MM.1S (cell line): ENCODE data around the gene TEX101.

Source experiments
- DNase-seq: peaks from one replicate; pipeline ENCODE4 v3.0.0-alpha.2; 2015
- H2AFZ ChIP-seq: fragments of 300-600 bp; sonication (generic); 2 replicates; pipeline ENCODE4 v1.6.0; 2016; ENCODE audit warnings: antibody characterized with exemption, low read length
- H3F3A ChIP-seq: fragments of 300-600 bp; sonication (generic); 2 replicates; pipeline ENCODE4 v1.6.1; 2016; ENCODE audit warnings: mild to moderate bottlenecking, antibody characterized with exemption, low read length, moderate library complexity, mixed read lengths; ENCODE audit not compliant: insufficient read depth
- H3K27ac ChIP-seq: fragments of 300-600 bp; sonication (generic); 2 replicates; pipeline ENCODE4 v1.5.1; 2016; ENCODE audit warnings: mild to moderate bottlenecking, low read length
- H3K27me3 ChIP-seq: fragments of 300-600 bp; sonication (generic); replicated peaks from 2 replicates; pipeline ENCODE4 v1.6.0; 2016; ENCODE audit warnings: low read length; ENCODE audit not compliant: insufficient read depth
- H3K36me3 ChIP-seq: fragments of 300-600 bp; sonication (generic); replicated peaks from 2 replicates; pipeline ENCODE4 v1.6.1; 2016; ENCODE audit warnings: mild to moderate bottlenecking, low read length, mixed read lengths; ENCODE audit not compliant: insufficient read depth
- H3K4me1 ChIP-seq: fragments of 300-600 bp; sonication (generic); 2 replicates; pipeline ENCODE4 v1.6.1; 2016; ENCODE audit warnings: low read length, mixed read lengths
- H3K4me2 ChIP-seq: fragments of 300-600 bp; sonication (generic); 2 replicates; pipeline ENCODE4 v1.6.0; 2016; ENCODE audit warnings: low read depth, low read length
- H3K4me3 ChIP-seq: fragments of 300-600 bp; sonication (generic); 2 replicates; pipeline ENCODE4 v1.5.1; 2016; ENCODE audit warnings: low read length, mixed read lengths
- H3K79me2 ChIP-seq: fragments of 300-600 bp; sonication (generic); 2 replicates; pipeline ENCODE4 v1.6.1; 2016; ENCODE audit warnings: mixed run types, low read length, mixed read lengths
- H3K9ac ChIP-seq: fragments of 300-600 bp; sonication (generic); 2 replicates; pipeline ENCODE4 v1.6.1; 2016; ENCODE audit warnings: low read length, mixed read lengths
- H3K9me2 ChIP-seq: fragments of 300-600 bp; sonication (generic); replicated peaks from 2 replicates; pipeline ENCODE4 v1.6.1; 2016; ENCODE audit warnings: mild to moderate bottlenecking, low read length, mixed read lengths; ENCODE audit not compliant: insufficient read depth
- H3K9me3 ChIP-seq: fragments of 300-600 bp; sonication (generic); replicated peaks from 2 replicates; pipeline ENCODE4 v1.6.1; 2016; ENCODE audit warnings: mild to moderate bottlenecking, low read length, mixed read lengths; ENCODE audit not compliant: insufficient read depth
- H4K20me1 ChIP-seq: fragments of 300-600 bp; sonication (generic); 2 replicates; pipeline ENCODE4 v1.6.1; 2016; ENCODE audit warnings: mild to moderate bottlenecking, low read length, moderate library complexity, mixed read lengths; ENCODE audit not compliant: insufficient read depth
- CTCF ChIP-seq: fragments of 300-600 bp; sonication (generic); IDR thresholded peaks from 2 replicates; pipeline ENCODE4 v1.5.1; 2016; ENCODE audit warnings: antibody characterized with exemption, low read length, mixed read lengths
- EZH2 ChIP-seq: fragments of 300-600 bp; sonication (generic); optimal IDR thresholded peaks from 2 replicates; pipeline ENCODE3; 2017; ENCODE audit warnings: low read depth, mild to moderate bottlenecking, antibody characterized with exemption, low read length, mixed read lengths
- EZH2phosphoT487 ChIP-seq: fragments of 300-600 bp; sonication (generic); IDR thresholded peaks from 2 replicates; pipeline ENCODE4 v1.6.1; 2018; ENCODE audit warnings: antibody characterized with exemption, low read length

TEX101 gene

GRCh38 chr19:43455321-43456113 is 40.8 kb downstream of the TEX101 start:
- H3K9me3 ChIP-seq: no peaks in the 10 kb centered on the region
- no peak overlapping the region for H3K4me3 ChIP-seq
- no peaks in the 10 kb centered on the region for H3K79me2 ChIP-seq
- H3K4me2 ChIP-seq: no peak overlapping the region
- TF ChIP-seq EZH2phosphoT487 (no peak), CTCF (no peak), EZH2 (no peak)
- H3K36me3 ChIP-seq: no peaks in the 10 kb centered on the region
- no peaks in the 10 kb centered on the region for H3K9me2 ChIP-seq
- no peaks in the 10 kb centered on the region for H3K4me1 ChIP-seq
- H4K20me1 ChIP-seq: no peaks in the 10 kb centered on the region
- no peak overlapping the region for H2AFZ ChIP-seq
- H3K9ac ChIP-seq: no peak overlapping the region
- H3F3A ChIP-seq: no peaks in the 10 kb centered on the region
- H3K27ac ChIP-seq: no peak overlapping the region
- no peak for DNase-seq
- H3K27me3 ChIP-seq: peaks cover 18% of the 10 kb centered on the region

- Histone ChIP-seq H3K27me3 (peaks cover 35% of the 10 kb centered on the region), H3K36me3 (no peaks in the 10 kb centered on the region), H2AFZ (no peak overlapping the region), H3K79me2 (no peaks in the 10 kb centered on the region), H3K4me1 (0 out of 2 replicates have a peak, but pooled peaks cover under 1% of the 10 kb centered on the region), H3F3A (no peaks in the 10 kb centered on the region), H3K4me3 (no peak overlapping the region), H3K4me2 (no peak overlapping the region), H3K9me2 (no peaks in the 10 kb centered on the region), H3K9me3 (no peaks in the 10 kb centered on the region), H3K9ac (no peak overlapping the region), H4K20me1 (no peaks in the 10 kb centered on the region), H3K27ac (no peak overlapping the region)
- TF ChIP-seq EZH2phosphoT487: no peak
- TF ChIP-seq CTCF: no peak
- TF ChIP-seq EZH2: no peak
- DNase-seq: no peak
Measured at GRCh38 chr19:43457809-43458208, 43.1 kb downstream of the TEX101 start.

GRCh38 chr19:43460362-43461016 is 45.8 kb downstream of the TEX101 start:
- no peak for DNase-seq
- H3K9ac ChIP-seq: no peak overlapping the region
- no peak overlapping the region for H3K4me3 ChIP-seq
- H4K20me1 ChIP-seq: no peaks in the 10 kb centered on the region
- no peaks in the 10 kb centered on the region for H3K36me3 ChIP-seq
- no peaks in the 10 kb centered on the region for H3K79me2 ChIP-seq
- H3F3A ChIP-seq: no peaks in the 10 kb centered on the region
- H3K27me3 ChIP-seq: peaks cover 32% of the 10 kb centered on the region
- TF ChIP-seq CTCF: no peak
- no peak for TF ChIP-seq EZH2phosphoT487
- no peak for TF ChIP-seq EZH2
- no peak overlapping the region for H2AFZ ChIP-seq
- no peak overlapping the region for H3K4me2 ChIP-seq
- no peaks in the 10 kb centered on the region for H3K9me2 ChIP-seq
- no peak overlapping the region for H3K27ac ChIP-seq
- H3K4me1 ChIP-seq: peaks cover 8% of the 10 kb centered on the region; the same call in 1 of the 2 replicates
- H3K9me3 ChIP-seq: no peaks in the 10 kb centered on the region
